Suprapubic skin (tissue), 4 donors: Measurements from ENCODE around the gene TNPO1. TPM values are rescaled to one million over a fixed set of nuclear protein-coding genes. Genes with fewer than 3 reads are reported as not detected.
A peak's percentile ranks its signal among the peaks of the same experiment; 100 is the strongest.

Source experiments
- DNase-seq, 2 donors: peaks; one replicate each; pipeline ENCODE4 v3.0.0-alpha.2; 2019; ENCODE audit warnings: low spot score in 2 of 2
- H3K27ac ChIP-seq: fragments of 200-600 bp; sonication (generic); one replicate; pipeline ENCODE4 v1.5.1; 2019
- H3K27me3 ChIP-seq: fragments of 200-600 bp; sonication (generic); one replicate; pipeline ENCODE4 v1.5.1; 2019
- H3K36me3 ChIP-seq: fragments of 200-600 bp; sonication (generic); one replicate; pipeline ENCODE4 v1.5.1; 2019
- H3K4me1 ChIP-seq: fragments of 200-600 bp; sonication (generic); one replicate; pipeline ENCODE4 v1.5.1; 2019
- H3K4me3 ChIP-seq: fragments of 200-600 bp; sonication (generic); one replicate; pipeline ENCODE4 v1.5.1; 2019; ENCODE audit warnings: mild to moderate bottlenecking
- H3K9me3 ChIP-seq: fragments of 200-600 bp; sonication (generic); one replicate; pipeline ENCODE4 v1.5.1; 2019
- EP300 ChIP-seq: sonication (generic); formaldehyde crosslinking; IDR thresholded peaks from one replicate; pipeline ENCODE4 v1.6.1; 2017; ENCODE audit warnings: antibody characterized with exemption
- POLR2A ChIP-seq, 2 donors: fragments of 450-650 bp; IDR thresholded peaks; one replicate each; pipeline ENCODE4 v1.6.1; 2017; ENCODE audit warnings: antibody characterized with exemption in 2 of 2, mild to moderate bottlenecking in 2 of 2, moderate library complexity in 2 of 2
- POLR2AphosphoS5 ChIP-seq, 3 donors: sonication (generic); formaldehyde crosslinking; IDR thresholded peaks; one replicate each; pipeline ENCODE4 v1.6.1; 2017; ENCODE audit warnings: antibody characterized with exemption in 3 of 3
- WGBS: methylation state at CpG from one replicate; pipeline ENCODE4 v1.1.5; 2018; 5-methylcytosine and 5-hydroxymethylcytosine counted together
- total RNA-seq, 4 donors: library from RNA; depleted of rRNA; stranded (reverse); fragments of >200 nt; gene quantifications; one replicate each; pipeline ENCODE4 v1.1.0, GENCODE V29; 2016
- TF ChIP-seq, protein P1 (sequence below), 2 donors: fragments of 200-600 bp in 1 of 2; fragments of 450-650 bp in 1 of 2; sonication (generic) in 1 of 2; IDR thresholded peaks; one replicate each; pipeline ENCODE4 v1.5.1; 2016 to 2019; ENCODE audit warnings: antibody characterized with exemption in 2 of 2, mild to moderate bottlenecking in 1 of 2, moderate library complexity in 1 of 2

TNPO1 gene
- total RNA-seq, 4 donors from 2014 or later: 40.7 to 81.0 (median 51.2) TPM

GRCh38 chr5:72845889-72846288 lies 29.4 kb downstream of the TNPO1 start:
- no peak overlapping the region for H3K4me3 ChIP-seq
- TF ChIP-seq, protein P1, sequence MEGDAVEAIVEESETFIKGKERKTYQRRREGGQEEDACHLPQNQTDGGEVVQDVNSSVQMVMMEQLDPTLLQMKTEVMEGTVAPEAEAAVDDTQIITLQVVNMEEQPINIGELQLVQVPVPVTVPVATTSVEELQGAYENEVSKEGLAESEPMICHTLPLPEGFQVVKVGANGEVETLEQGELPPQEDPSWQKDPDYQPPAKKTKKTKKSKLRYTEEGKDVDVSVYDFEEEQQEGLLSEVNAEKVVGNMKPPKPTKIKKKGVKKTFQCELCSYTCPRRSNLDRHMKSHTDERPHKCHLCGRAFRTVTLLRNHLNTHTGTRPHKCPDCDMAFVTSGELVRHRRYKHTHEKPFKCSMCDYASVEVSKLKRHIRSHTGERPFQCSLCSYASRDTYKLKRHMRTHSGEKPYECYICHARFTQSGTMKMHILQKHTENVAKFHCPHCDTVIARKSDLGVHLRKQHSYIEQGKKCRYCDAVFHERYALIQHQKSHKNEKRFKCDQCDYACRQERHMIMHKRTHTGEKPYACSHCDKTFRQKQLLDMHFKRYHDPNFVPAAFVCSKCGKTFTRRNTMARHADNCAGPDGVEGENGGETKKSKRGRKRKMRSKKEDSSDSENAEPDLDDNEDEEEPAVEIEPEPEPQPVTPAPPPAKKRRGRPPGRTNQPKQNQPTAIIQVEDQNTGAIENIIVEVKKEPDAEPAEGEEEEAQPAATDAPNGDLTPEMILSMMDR (IDR thresholded peaks at IDR 0.05): no peak
- no peak for TF ChIP-seq POLR2A (IDR thresholded peaks at IDR 0.05)
- TF ChIP-seq POLR2AphosphoS5 (IDR thresholded peaks at IDR 0.05): no peak
- DNase-seq: no peak
- 66% methylated on average over 2 of the region's 2 CpGs for WGBS
- H3K9me3 ChIP-seq: no peaks in the 10 kb centered on the region
- no peaks in the 10 kb centered on the region for H3K27me3 ChIP-seq
- peaks cover 36% of the 10 kb centered on the region for H3K4me1 ChIP-seq
- H3K27ac ChIP-seq: no peak overlapping the region
- no peaks in the 10 kb centered on the region for H3K36me3 ChIP-seq

- 92% methylated on average over 2 of the region's 2 CpGs for WGBS
- H3K36me3 ChIP-seq: no peaks in the 10 kb centered on the region
- no peak for TF ChIP-seq EP300
- TF ChIP-seq POLR2A (IDR thresholded peaks at IDR 0.05): no peak
- TF ChIP-seq, protein P1 (IDR thresholded peaks at IDR 0.05): no peak
- TF ChIP-seq POLR2AphosphoS5 (IDR thresholded peaks at IDR 0.05): no peak
- no peak overlapping the region for H3K27ac ChIP-seq
- H3K27me3 ChIP-seq: no peaks in the 10 kb centered on the region
- peaks cover 42% of the 10 kb centered on the region for H3K4me1 ChIP-seq
- H3K9me3 ChIP-seq: no peaks in the 10 kb centered on the region
- H3K4me3 ChIP-seq: no peak overlapping the region
- no peak for DNase-seq
Observed at GRCh38 chr5:72846483-72846882, 30.0 kb downstream of the TNPO1 start.

DNA sequence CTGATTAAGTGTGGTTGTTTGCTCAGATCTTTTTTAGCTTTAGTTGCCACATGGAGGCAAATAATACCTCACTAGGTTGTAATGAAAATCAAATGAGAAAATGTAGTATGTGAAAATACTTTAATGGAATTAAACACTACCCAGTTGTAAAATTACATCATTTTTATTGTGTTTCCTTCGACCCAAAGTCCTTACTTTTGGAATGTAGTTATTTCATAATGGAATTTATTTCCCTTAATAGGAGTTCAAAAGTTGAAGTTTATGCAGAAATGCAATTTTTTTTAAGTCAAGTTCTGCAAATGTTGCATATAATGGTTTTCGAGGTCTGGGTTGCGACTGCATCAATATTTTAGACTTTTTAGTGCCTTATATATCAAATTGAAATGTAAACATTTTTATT lies 31.0 kb downstream of the TNPO1 start:
- no peak for TF ChIP-seq POLR2A (IDR thresholded peaks at IDR 0.05)
- TF ChIP-seq, protein P1 (IDR thresholded peaks at IDR 0.05): no peak
- TF ChIP-seq POLR2AphosphoS5 (IDR thresholded peaks at IDR 0.05): no peak
- no peak for TF ChIP-seq EP300
- DNase-seq: no peak
- 12% methylated on average over 3 of the region's 3 CpGs for WGBS
- peak overlapping the region; percentile 92 for H3K4me3 ChIP-seq
- H3K27me3 ChIP-seq: no peaks in the 10 kb centered on the region
- H3K4me1 ChIP-seq: peaks cover 48% of the 10 kb centered on the region
- H3K36me3 ChIP-seq: no peaks in the 10 kb centered on the region
- no peaks in the 10 kb centered on the region for H3K9me3 ChIP-seq
- no peak overlapping the region for H3K27ac ChIP-seq

DNA sequence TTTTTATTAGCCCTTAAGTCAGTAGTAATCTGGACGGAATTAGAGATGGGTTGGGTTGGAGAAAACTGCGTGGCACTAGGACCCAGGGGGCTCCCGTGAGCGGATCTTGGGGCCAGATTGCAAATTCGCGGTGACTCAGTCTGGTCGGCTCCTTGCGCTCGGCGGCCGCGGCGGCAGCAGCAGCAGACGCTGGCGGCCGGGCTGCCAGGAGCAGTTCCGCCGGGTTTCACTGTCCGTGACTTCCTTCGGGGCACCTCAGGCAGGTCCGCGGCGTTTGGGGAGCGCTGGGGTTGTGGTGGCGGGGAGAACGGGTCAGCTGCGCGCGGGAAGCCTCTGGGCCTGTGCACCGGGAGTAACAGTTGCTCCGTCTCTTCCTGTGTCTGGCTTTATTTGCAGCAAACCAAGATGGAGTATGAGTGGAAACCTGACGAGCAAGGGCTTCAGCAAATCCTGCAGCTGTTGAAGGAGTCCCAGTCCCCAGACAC lies 31.6 kb downstream of the TNPO1 start:
- TF ChIP-seq POLR2A (IDR thresholded peaks at IDR 0.05): peak; percentile 49 to 63
- no peak for TF ChIP-seq EP300
- TF ChIP-seq, protein P1 (IDR thresholded peaks at IDR 0.05): peak in 1 of 2 donors; percentile 5
- TF ChIP-seq POLR2AphosphoS5 (IDR thresholded peaks at IDR 0.05): peak; percentile 34 to 95 (median 84)
- peak overlapping the region; percentile 92 for H3K4me3 ChIP-seq
- 0% methylated on average over 14 of the region's 32 CpGs for WGBS
- H3K27ac ChIP-seq: peak overlapping the region; percentile 97
- no peaks in the 10 kb centered on the region for H3K27me3 ChIP-seq
- H3K36me3 ChIP-seq: no peaks in the 10 kb centered on the region
- DNase-seq: peak; percentile 92 to 93
- no peaks in the 10 kb centered on the region for H3K9me3 ChIP-seq
- peaks cover 49% of the 10 kb centered on the region for H3K4me1 ChIP-seq

- Histone ChIP-seq H3K4me1 (peaks cover 52% of the 10 kb centered on the region), H3K27ac (peak overlapping the region; percentile 97), H3K27me3 (no peaks in the 10 kb centered on the region), H3K9me3 (no peaks in the 10 kb centered on the region), H3K36me3 (no peaks in the 10 kb centered on the region), H3K4me3 (peak overlapping the region; percentile 92)
- TF ChIP-seq POLR2A (IDR thresholded peaks at IDR 0.05) (no peak), EP300 (no peak), POLR2AphosphoS5 (IDR thresholded peaks at IDR 0.05) (no peak)
- TF ChIP-seq, protein P1 (IDR thresholded peaks at IDR 0.05): no peak
- DNase-seq: peak; percentile 76 to 78
- under 1% methylated on average over 18 of the region's 81 CpGs for WGBS
Observed at GRCh38 chr5:72848474-72849428, 32.3 kb downstream of the TNPO1 start.
